PC-9 (cell line): ENCODE results near the gene PURB.

Experiments used
- CTCF ChIP-seq: fragments of 200-600 bp; sonication (generic); conservative IDR thresholded peaks from 2 replicates; pipeline ENCODE4 v1.6.1; 2017; ENCODE audit warnings: mixed run types, antibody characterized with exemption, mild to moderate bottlenecking, moderate library complexity
- EZH2 ChIP-seq: fragments of 200-600 bp; sonication (generic); IDR thresholded peaks from 2 replicates; pipeline ENCODE4 v1.8.0; 2017; ENCODE audit warnings: antibody characterized with exemption, low read depth

GRCh38 chr7:44909596-44910389 is 24.5 kb upstream of the PURB start:
- TF ChIP-seq CTCF (no peak), EZH2 (no peak)
